PC-3 (cell line): Measurements from ENCODE around the gene RBM10. TPM values are rescaled to one million over a fixed set of nuclear protein-coding genes. Genes with fewer than 3 reads are reported as not detected.

Experiments
- ATAC-seq: fragments of 200-7000 bp; cut with Tn5 transposase; 2 replicates; pipeline ENCODE4 v1.9.1; 2020; ENCODE audit warnings: mild to moderate bottlenecking, moderate library complexity
- BruUV-seq: library from RNA; stranded (reverse); fragments of 400-500 nt; replicated peaks from 2 replicates; lab custom pipeline; 2021; lab: Mats Ljungman, UMichigan
- CTCF ChIA-PET: fragments of 300-600 bp; sonication (Branson Sonifier 250); formaldehyde crosslinking; loops from one replicate; lab custom pipeline; 2022; ENCODE audit warnings: antibody characterized with exemption; lab: Charles Lee
- POLR2A ChIA-PET: fragments of 300-600 bp; sonication (Branson Sonifier 250); formaldehyde crosslinking; loops from one replicate; lab custom pipeline; 2022; ENCODE audit warnings: antibody characterized with exemption; ENCODE audit not compliant: unreplicated experiment; lab: Charles Lee
- DNase-seq: peaks from one replicate; pipeline ENCODE4 v3.0.0-alpha.2; 2015
- H2AFZ ChIP-seq: fragments of 300-600 bp; sonication (generic); 2 replicates; pipeline ENCODE4 v1.6.0; 2016; ENCODE audit warnings: antibody characterized with exemption, low read length
- H3F3A ChIP-seq: fragments of 300-600 bp; sonication (generic); one replicate; pipeline ENCODE4 v1.6.0; 2017; ENCODE audit warnings: antibody characterized with exemption, low read length, control low read depth, mild to moderate bottlenecking; ENCODE audit not compliant: unreplicated experiment
- H3K27ac ChIP-seq: fragments of 300-600 bp; sonication (generic); 2 replicates; pipeline ENCODE4 v1.5.1; 2016; ENCODE audit warnings: mild to moderate bottlenecking, low read length
- H3K27me3 ChIP-seq: fragments of 300-600 bp; sonication (generic); 2 replicates; pipeline ENCODE4 v1.6.1; 2016; ENCODE audit warnings: low read length, mixed read lengths
- H3K36me3 ChIP-seq: fragments of 300-600 bp; sonication (generic); 2 replicates; pipeline ENCODE4 v1.6.1; 2016; ENCODE audit warnings: low read depth, mixed run types, low read length, mixed read lengths
- H3K4me1 ChIP-seq: fragments of 300-600 bp; sonication (generic); 2 replicates; pipeline ENCODE4 v1.5.1; 2016; ENCODE audit warnings: low read length; ENCODE audit not compliant: insufficient read depth
- H3K4me2 ChIP-seq: fragments of 300-600 bp; sonication (generic); 2 replicates; pipeline ENCODE4 v1.6.0; 2016; ENCODE audit warnings: low read length
- H3K4me3 ChIP-seq: fragments of 300-600 bp; sonication (generic); 2 replicates; pipeline ENCODE4 v1.5.1; 2016; ENCODE audit warnings: mild to moderate bottlenecking, low read length, mixed read lengths
- H3K79me2 ChIP-seq: fragments of 300-600 bp; sonication (generic); 2 replicates; pipeline ENCODE4 v1.6.1; 2017; ENCODE audit warnings: low read length, mixed read lengths
- H3K9ac ChIP-seq: fragments of 300-600 bp; sonication (generic); 2 replicates; pipeline ENCODE4 v1.6.0; 2016; ENCODE audit warnings: mild to moderate bottlenecking, low read length
- H3K9me2 ChIP-seq: fragments of 300-600 bp; sonication (generic); replicated peaks from 2 replicates; pipeline ENCODE4 v1.6.1; 2016; ENCODE audit warnings: mixed run types, low read length, mixed read lengths
- H3K9me3 ChIP-seq: fragments of 300-600 bp; sonication (generic); 2 replicates; pipeline ENCODE4 v1.6.1; 2016; ENCODE audit warnings: low read length, mixed read lengths
- H4K20me1 ChIP-seq: fragments of 300-600 bp; sonication (generic); 2 replicates; pipeline ENCODE4 v1.6.1; 2016; ENCODE audit warnings: low read length, mixed read lengths
- EZH2 ChIP-seq: fragments of 300-600 bp; sonication (generic); IDR thresholded peaks from one replicate; pipeline ENCODE4 v1.6.1; 2017; ENCODE audit warnings: antibody characterized with exemption, mild to moderate bottlenecking, low read length; ENCODE audit not compliant: unreplicated experiment
- EZH2phosphoT487 ChIP-seq: fragments of 300-600 bp; sonication (generic); IDR thresholded peaks from 2 replicates; pipeline ENCODE4 v1.6.1; 2018; ENCODE audit warnings: mild to moderate bottlenecking, antibody characterized with exemption, low read length, borderline replicate concordance
- intact Hi-C: fragments of 100-400 bp; cut with micrococcal nuclease; formaldehyde crosslinking; loops from 2 replicates; pipeline ENCODE4 v1.9.0; 2023
- total RNA-seq: library from RNA; depleted of rRNA; stranded (reverse); fragments of >200 nt; gene quantifications from 2 replicates; pipeline ENCODE4 v1.2.3, GENCODE V29; 2014
- TF ChIP-seq, protein P1 (sequence below): fragments of 300-600 bp; sonication (generic); conservative IDR thresholded peaks from 2 replicates; pipeline ENCODE4 v1.5.1; 2017; ENCODE audit warnings: antibody characterized with exemption, low read depth, mild to moderate bottlenecking, low read length

The RBM10 gene
- total RNA-seq, 1 experiment from 2014 or later: 71.5 TPM

DNA sequence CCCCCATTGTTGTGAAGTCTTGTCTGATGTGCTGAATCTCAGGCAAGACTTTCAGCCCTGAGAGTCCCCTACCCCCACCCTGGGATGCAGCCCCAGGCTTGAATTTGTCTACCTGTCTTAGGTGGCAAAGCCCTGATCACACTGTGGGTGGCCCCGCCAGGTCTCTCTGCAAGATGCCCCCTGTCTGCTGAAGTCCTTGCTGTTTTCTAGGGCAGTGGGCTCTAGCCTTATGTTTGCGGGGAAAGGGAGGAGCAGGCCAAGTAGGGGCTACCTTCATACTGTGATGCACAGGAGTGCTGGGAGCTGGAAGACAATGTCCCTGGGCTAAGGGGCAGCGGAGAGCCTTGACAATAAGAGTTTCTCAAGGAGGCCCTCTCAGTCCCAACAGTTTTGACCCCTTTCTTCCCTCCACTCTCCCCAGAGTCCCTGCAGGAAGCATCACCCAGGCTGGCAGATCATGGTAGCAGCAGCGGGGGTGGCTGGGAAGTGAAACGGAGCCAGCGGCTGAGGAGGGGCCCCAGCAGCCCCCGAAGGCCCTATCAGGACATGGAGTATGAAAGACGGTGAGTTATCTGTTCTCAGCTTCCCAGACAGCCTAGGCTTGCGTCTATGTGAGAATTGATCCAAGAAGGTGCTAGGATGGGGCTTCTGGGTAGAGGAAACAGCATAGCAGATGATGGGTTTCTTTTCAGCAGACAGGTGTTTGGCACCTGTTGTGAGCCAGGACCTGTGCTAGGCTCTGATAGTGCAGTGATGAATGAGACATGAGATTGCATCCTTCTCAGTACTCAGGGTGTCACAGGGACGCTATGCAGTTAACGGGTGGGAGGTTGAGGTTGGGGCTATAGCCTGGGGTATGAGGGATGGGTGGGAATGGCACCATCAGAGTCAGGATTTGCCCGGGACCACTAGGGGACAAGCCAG is 2.2 kb downstream of the RBM10 start:
- H3K4me1 ChIP-seq: peaks cover 25% of the 10 kb centered on the region
- H3K4me3 ChIP-seq: peak overlapping the region; percentile 98
- TF ChIP-seq, protein P1, sequence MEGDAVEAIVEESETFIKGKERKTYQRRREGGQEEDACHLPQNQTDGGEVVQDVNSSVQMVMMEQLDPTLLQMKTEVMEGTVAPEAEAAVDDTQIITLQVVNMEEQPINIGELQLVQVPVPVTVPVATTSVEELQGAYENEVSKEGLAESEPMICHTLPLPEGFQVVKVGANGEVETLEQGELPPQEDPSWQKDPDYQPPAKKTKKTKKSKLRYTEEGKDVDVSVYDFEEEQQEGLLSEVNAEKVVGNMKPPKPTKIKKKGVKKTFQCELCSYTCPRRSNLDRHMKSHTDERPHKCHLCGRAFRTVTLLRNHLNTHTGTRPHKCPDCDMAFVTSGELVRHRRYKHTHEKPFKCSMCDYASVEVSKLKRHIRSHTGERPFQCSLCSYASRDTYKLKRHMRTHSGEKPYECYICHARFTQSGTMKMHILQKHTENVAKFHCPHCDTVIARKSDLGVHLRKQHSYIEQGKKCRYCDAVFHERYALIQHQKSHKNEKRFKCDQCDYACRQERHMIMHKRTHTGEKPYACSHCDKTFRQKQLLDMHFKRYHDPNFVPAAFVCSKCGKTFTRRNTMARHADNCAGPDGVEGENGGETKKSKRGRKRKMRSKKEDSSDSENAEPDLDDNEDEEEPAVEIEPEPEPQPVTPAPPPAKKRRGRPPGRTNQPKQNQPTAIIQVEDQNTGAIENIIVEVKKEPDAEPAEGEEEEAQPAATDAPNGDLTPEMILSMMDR: no peak
- no peak for TF ChIP-seq EZH2
- no peak for TF ChIP-seq EZH2phosphoT487
- BruUV-seq: no TSS peak
- POLR2A ChIA-PET: no interaction called here
- peak overlapping the region; percentile 93 for H3K4me2 ChIP-seq
- CTCF ChIA-PET: no interaction called here
- peaks cover 17% of the 10 kb centered on the region; the same call in 1 of the 2 replicates for H3K36me3 ChIP-seq
- H3K27me3 ChIP-seq: no peaks in the 10 kb centered on the region
- H3K9ac ChIP-seq: no peak overlapping the region
- peaks cover 93% of the 10 kb centered on the region for H3K79me2 ChIP-seq
- DNase-seq (no peak), ATAC-seq (no peak)
- no peaks in the 10 kb centered on the region for H3F3A ChIP-seq
- peaks cover 32% of the 10 kb centered on the region for H4K20me1 ChIP-seq
- intact Hi-C loops: no loop called here
- no peaks in the 10 kb centered on the region for H3K9me2 ChIP-seq
- no peak overlapping the region for H3K27ac ChIP-seq
- H2AFZ ChIP-seq: no peak overlapping the region
- no peaks in the 10 kb centered on the region for H3K9me3 ChIP-seq

DNA sequence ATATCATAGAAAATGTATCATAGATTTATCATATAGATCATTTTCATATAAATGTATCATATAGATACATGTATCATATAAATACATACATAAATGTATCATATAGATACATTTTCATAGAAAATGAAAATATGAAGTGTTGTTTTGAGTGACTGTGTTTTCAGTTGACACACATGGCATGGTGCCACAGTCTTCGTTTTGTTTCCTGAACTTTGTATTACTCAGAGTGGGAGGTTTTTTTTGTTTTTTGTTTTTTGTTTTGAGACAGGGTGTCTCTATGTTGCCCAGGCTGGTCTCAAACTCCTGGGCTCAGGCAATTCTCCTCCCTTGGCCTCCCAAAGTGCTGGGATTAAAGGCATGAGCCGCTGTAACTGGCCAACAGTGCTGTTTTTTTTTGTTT is 3.9 kb downstream of the RBM10 start:
- H3K36me3 ChIP-seq: peaks cover 14% of the 10 kb centered on the region
- ATAC-seq: no peak
- peaks cover 92% of the 10 kb centered on the region for H3K79me2 ChIP-seq
- intact Hi-C loops: no loop called here
- no peak overlapping the region for H3K9ac ChIP-seq
- ChIA-PET POLR2A (no interaction called here), CTCF (no interaction called here)
- no peaks in the 10 kb centered on the region for H3K9me3 ChIP-seq
- TF ChIP-seq, protein P1: no peak
- TF ChIP-seq EZH2 (no peak), EZH2phosphoT487 (no peak)
- no peaks in the 10 kb centered on the region for H3K9me2 ChIP-seq
- H3K27me3 ChIP-seq: no peaks in the 10 kb centered on the region
- no peak overlapping the region for H3K4me3 ChIP-seq
- no peak overlapping the region for H3K4me2 ChIP-seq
- H4K20me1 ChIP-seq: peaks cover 28% of the 10 kb centered on the region
- H3F3A ChIP-seq: no peaks in the 10 kb centered on the region
- H3K4me1 ChIP-seq: peaks cover 20% of the 10 kb centered on the region
- H2AFZ ChIP-seq: no peak overlapping the region
- no TSS peak for BruUV-seq
- DNase-seq: peak; percentile 40
- no peak overlapping the region for H3K27ac ChIP-seq

DNA sequence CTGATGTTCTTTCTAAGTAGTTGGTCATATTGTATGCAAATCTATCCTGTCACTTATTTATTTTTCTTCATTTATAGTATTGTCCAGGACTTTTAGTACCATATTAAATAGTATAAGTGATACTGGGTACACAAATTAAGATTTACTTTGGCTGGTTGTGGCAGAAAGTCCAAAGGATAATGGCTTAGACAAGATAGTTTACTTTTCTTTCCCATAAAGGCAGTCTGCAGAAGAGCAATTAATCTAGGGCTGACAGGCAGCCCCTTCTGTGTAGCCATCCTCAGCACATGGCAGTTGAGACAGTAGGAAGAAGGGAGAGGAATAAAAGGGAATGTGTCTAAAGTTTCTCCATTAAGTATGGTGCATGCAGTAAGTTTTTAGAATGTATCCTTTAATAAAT is 6.4 kb downstream of the RBM10 start:
- DNase-seq (no peak), ATAC-seq (no peak)
- H3K9me2 ChIP-seq: no peaks in the 10 kb centered on the region
- H2AFZ ChIP-seq: no peak overlapping the region
- no peak overlapping the region for H3K4me3 ChIP-seq
- peaks cover 91% of the 10 kb centered on the region for H3K79me2 ChIP-seq
- no peak overlapping the region for H3K9ac ChIP-seq
- no peaks in the 10 kb centered on the region for H3K27me3 ChIP-seq
- H3K9me3 ChIP-seq: no peaks in the 10 kb centered on the region
- peaks cover 21% of the 10 kb centered on the region for H3K36me3 ChIP-seq
- H3K4me1 ChIP-seq: peaks cover 17% of the 10 kb centered on the region
- intact Hi-C loops: no loop called here
- H3K4me2 ChIP-seq: no peak overlapping the region
- POLR2A ChIA-PET: no interaction called here
- H3K27ac ChIP-seq: no peak overlapping the region
- no TSS peak for BruUV-seq
- peaks cover 20% of the 10 kb centered on the region for H4K20me1 ChIP-seq
- TF ChIP-seq EZH2 (no peak), EZH2phosphoT487 (no peak)
- TF ChIP-seq, protein P1: no peak
- H3F3A ChIP-seq: no peaks in the 10 kb centered on the region
- CTCF ChIA-PET: no interaction called here
